PFSK-1 (cell line): ENCODE measurements around the gene UFSP2.

ENCODE experiments used
- POLR2AphosphoS5 ChIP-seq: IDR thresholded peaks from 2 replicates; pipeline ENCODE4 v1.6.1; 2012; ENCODE audit warnings: low read depth, mild to moderate bottlenecking, control low read depth, low read length, moderate library complexity
- SIN3A ChIP-seq: IDR thresholded peaks from 2 replicates; pipeline ENCODE4 v1.6.1; 2012; ENCODE audit warnings: mild to moderate bottlenecking, low read length, moderate library complexity, borderline replicate concordance; ENCODE audit not compliant: insufficient read depth
- TAF1 ChIP-seq: IDR thresholded peaks from 2 replicates; pipeline ENCODE4 v1.6.1; 2012; ENCODE audit warnings: low read length, control low read depth, borderline replicate concordance; ENCODE audit not compliant: insufficient read depth

DNA sequence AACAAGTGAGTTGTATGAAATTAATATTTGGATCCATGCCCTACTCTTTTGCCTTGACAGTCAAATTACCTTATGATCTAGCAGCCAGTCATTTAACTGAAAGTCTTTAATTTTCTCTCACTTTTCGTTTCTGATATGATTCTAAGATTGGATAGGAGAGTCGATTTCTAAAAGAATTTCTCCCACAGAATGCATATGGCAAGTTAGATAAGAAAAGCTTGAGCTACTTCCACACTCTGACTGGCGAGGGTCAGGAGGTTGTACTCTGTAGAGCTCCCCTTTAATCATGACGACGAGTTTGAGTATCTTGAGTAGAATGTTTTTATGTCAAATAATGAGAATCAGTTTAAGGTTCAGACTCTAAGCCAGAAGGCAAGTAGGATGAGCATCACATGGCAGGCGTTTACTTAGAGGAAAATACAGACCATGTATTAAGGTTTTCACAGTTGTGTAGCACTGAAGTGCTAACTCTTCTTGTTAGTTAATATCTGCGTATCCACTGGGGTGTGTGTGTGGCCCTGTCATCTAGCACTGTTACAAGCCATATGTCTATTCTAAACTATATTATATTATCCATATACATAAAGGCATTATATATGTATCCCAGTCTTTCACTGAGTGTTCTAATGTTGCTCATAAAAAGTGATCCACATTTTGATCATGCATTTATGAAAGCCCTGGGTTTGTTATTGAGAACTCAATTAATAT is 67.9 kb downstream of the UFSP2 start:
- TF ChIP-seq SIN3A: no peak
- TF ChIP-seq TAF1: no peak
- TF ChIP-seq POLR2AphosphoS5: no peak
